NCI-H1436 (cell line): ENCODE results near the gene TOP3B.
"Not testable (repeated sequence)": the region's sequence is repeated elsewhere in the genome, so short reads cannot be mapped to it uniquely, and the experiment has no call there.

Experiments used
- DNase-seq: peaks from one replicate; lab custom pipeline; 2025; lab: John Stamatoyannopoulos, UW

The TOP3B gene

GRCh38 chr22:21926728-21927127, 55.9 kb downstream of the TOP3B start:
- DNase-seq = no peak

DNA sequence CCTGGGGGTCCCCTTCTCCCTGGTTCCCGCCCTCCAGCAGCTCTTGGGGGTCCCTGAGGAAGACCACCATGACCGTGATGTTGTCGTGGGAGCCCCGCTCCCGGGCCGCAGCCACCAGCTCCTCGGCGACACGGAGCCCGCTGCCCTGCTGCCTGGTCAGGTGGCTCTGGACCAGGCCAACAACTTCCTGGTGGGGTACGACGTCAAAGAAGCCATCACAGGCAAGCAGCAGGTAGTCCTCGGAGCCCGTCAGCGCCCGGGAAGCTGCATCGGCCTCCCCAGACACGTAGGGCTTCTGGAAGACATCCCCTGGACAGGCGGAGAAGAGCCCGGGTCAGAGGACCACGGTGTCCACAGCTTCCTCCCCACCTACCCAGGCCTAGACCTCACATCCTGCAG, 59.4 kb downstream of the TOP3B start:
- DNase-seq = no peak

DNA sequence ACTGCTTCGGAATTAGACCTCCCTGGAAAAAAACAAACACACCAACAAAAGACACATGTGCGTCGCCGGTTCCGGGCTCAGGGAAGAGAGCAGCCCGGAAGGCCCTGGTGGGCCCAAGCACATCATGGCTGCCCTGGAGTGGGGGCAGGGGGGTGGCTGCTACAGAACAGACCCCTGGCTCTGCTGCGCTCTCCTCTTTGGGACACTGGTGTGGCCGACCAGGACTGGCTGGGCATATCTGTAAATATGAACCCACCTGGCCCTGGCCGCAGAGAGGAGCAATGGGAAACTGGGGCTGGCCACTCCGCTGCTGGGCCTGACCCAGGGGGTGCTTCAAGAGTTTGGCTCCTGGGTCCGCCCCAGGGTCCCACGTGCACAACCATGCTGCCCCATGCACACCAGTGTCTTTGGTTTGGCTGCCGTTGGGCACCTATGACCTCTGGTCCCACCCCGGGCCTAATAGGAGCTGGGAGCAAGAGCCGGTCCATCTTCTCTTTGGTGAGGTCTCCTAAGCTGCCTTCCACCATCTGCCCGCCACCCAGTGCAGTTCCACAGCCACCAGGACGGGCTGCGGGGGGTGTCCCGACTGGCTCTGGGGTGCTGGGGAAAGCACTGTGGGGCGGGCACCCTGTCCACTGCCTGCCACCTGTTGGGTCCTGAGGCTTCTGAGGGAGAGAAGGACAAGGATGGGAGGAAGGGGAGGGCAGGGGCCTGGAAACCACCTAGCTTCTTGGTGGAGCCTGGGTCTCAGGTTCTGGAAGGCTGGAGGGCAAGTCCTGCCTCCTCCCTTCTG, 60.0 kb downstream of the TOP3B start:
- no peak for DNase-seq

DNA sequence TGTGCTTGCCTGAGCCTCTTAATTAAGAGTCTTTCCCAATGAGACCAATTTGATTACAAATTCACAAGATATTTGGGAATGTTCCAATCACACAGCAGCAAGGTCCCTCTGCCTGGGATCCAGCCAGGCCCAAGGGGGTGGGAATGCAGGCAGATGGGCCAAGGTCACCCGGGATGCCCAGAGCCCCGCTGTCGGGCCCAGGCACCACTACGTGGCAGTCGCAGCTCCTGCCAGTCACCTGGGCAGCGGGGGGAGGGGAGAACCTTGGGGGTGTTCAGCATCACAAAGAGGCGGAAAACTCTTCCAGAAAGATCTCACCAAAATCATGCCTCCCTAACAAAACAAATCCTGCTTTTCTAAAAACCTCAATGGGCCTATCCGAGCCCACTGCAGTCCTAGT, 60.9 kb downstream of the TOP3B start:
- DNase-seq = no peak

DNA sequence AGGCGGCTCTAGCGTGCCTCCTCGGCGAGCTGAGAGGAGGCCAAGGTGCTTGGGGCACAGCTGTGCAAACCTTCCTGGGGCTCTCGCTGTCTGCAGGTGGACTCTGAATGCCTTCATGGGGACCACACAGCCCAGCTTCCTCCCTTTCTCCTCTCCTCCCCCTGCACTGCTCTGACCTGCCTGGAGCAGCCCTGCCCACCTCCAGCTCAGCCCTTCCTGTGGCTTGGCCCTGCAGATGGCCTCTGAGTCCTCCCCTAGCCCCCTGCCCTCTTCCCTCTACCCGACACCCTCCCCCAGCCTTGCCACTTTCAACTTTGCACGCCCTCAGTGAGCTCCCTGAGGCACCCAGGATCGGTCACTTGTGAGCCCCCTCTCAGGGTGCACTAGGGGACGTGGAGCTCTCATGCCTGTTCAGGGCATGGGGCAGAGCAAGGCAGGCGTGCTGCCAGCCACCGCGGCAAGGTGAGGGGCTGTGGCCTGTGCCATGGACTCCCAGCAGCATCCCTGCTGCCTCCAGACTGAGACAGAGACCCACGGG, 61.3 kb downstream of the TOP3B start:
- DNase-seq = no peak

- no peak for DNase-seq
These were observed 62.0 kb downstream of the TOP3B start for GRCh38 chr22:21920341-21921183.

DNA sequence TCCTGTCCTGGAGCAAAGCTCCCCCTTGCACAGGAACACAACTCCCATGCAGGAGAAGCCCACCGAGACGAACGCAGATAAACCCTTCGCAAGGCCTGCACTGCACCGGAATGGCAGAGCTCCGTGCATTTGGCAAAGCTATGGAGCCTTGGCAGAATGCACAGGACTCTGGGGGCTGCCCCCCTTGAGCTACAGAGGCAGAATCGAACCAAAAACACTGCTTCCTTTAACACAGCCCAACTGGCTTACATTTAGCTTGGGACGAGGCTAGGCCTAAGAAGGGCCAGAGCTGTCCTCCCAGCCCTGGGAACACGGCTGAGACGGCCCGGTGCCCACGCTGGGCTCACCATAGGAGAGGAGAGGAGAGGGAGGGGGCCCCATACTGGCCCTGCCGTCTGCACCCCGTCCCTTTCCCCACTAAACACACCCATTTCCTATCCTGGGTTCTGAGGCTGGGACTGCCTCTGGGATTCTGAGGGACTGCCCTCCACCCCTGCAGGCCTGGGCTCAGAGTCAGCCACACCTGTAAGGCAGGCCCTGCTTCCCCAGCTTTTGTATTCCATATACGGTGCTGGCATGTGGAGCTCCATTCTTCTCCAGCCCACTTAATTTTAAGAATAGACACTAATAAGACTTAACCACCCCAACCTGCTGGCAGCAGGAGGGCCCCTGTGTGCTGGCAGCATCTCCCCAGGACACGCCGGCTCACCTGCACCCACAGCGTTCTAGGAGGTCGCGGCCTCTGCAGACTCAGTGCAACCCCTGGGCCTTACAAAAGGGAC, 62.9 kb downstream of the TOP3B start:
- no peak for DNase-seq

- DNase-seq = no peak
These were observed 64.0 kb downstream of the TOP3B start for GRCh38 chr22:21918466-21919185.

- DNase-seq = no peak
These were observed 64.7 kb downstream of the TOP3B start for GRCh38 chr22:21917959-21918261.

DNA sequence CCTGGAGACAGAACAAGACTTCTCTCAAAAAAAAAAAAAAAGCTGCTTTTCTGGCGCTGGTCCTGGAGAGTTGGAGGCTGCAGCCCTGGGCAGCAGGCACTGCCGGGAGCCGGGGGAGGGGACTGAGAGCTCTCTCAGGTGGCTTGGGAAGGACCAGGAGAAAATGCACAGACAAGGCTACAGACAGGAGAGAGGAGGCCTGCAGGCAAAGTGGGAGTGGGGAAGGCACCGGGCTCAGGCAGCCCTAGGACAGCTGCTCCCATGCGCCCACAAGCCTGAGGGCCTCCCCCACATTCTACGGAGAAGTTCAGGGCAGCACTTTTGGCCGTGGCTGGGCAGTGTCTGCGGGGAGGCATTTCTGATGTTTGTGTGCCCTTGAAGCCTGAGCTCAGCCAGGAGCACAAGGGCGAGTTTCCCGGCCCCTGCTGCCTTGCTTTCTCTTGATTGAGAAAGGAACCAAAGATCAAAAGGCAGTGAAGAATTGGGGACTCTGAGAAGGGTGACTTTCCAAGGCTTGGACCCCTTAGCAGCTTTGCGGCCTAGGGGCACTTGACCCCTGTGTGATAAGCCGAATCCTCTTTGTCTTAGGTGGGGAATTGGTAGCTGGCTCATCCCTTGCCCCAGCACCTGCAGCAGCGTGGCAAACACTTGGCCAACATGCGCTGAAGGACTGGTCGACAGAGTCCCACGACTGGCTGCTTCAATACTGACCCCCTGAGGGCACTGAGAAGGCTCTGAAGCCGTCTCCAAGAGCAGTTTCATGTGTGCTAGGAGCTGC, 65.2 kb downstream of the TOP3B start:
- no peak for DNase-seq

- no peak for DNase-seq
These were observed 66.2 kb downstream of the TOP3B start for GRCh38 chr22:21916309-21916918.

DNA sequence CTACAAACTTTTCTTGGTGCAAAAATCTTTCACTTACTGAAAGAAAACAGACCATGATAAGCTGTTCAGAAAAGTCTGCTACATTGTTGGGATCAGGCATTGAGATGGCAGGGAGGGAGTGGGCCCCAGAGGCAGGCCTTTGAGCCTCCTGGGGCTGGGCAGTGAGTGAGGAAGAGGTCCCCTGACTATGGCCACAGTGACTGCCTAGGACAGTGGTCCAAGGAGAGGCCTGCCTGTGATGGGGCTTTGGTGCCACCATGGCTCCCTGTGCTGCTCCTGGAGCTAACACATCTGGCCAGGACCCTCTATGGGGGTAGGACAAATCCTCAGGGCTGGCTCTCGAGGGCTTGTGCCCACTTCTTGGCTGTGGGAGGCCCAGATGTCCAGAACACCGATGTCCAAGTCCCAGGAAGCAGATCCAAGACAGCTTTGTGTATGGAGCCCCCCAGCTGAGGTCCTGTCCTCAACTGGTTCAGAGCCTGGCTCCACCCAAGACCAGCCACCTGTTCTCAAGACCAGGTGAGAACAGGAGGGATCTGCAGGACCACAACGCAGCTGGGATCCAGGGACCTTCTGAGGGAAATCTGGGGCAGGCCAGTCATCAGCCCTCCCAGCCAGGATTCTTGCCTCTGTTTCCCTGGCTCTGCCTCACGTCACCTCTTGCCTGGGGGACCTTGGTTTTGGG, 66.8 kb downstream of the TOP3B start:
- no peak for DNase-seq

DNA sequence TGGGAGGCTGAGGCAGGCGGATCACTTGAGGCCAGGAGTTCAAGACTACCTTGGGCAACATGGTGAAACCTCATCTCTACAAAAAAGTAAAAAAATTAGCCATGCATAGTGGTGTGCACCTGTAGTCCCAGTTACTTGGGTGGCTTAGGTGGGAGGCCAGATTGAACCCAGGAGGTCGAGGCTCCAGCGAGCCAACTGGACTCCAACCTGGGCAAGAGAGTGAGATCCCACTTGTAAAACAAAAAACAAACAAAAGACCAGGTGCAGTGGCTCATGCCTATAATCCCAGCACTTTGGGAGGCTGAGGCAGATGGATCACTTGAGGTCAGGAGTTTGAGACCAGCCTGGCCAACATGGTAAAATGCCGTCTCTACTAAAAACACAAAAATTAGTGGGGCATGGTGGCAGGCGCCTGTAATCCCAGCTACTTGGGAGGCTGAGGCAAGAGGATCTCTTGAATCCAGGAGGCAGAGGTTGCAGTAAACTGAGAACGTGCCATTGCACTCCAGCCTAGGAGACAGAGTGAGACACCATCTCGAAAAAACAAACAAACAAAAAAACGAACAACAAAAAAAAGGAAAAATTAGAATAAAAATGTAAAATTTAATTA, 68.4 kb downstream of the TOP3B start:
- DNase-seq = not testable (repeated sequence)

DNA sequence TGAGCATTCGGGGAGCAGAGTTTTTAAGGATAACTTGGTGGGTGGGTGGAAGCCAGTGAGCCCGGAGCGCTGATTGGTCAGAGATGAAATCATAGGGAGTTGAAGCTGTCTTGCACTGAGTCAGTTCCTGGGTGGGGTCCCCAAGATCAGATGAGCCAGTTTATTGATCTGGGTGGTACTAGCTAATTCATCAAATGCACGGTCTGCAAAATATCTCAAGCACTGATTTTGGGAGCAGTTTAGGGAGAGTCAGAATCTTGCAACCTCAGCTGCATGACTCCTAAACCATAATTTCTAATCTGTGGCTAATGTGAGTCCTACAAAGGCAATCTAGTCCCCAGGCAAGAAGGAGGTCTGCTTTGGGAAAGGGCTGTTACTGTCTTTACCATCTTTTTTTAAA, 72.2 kb downstream of the TOP3B start:
- DNase-seq = not testable (repeated sequence)

- no peak for DNase-seq
These were observed 72.7 kb downstream of the TOP3B start for GRCh38 chr22:21909871-21910270.

DNA sequence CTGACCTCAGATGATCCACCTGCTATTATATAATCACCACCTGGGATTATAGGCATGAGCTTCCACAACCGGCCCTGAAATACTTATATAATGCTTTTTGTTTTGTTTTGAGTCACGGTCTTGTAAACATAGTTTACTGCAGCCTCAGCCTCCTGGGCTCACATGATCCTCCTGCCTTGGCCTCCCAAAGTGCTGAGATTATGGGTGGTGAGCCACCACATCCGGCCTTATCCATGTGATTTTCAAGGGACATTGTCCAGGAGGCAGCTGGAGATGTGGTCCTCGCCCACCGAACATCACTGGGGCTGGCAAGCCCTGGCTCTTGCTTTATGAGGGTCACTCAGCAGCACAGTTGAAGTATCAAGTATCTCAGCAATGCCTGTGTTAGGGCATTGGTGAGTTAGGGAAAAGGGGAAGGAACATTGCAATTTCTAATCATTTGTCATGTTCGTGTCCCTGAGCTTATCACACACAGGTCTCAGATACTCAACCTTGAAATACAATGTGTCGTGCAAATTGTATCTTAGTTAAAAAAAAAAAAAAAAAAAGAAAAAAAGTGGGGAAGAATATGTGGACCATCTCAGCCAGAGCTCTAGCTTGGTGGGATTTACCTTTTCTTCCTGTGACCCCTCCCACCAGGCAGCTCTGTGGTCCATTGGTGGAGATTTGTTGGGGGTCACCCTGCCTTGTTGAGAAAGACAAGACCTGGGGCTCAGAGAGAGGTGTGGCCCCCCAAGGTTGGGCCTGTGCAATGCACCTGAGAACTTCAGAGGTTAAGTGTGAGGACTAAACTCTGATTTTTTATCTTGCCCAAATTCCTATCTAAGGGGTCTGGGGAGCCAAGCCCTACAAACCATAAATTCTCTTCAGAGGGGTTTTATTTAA, 74.7 kb downstream of the TOP3B start:
- no peak for DNase-seq
